HL-60 (cell line): ENCODE data around the gene BCAS3.

Experiments used
- POLR2AphosphoS5 ChIP-seq: IDR thresholded peaks from 2 replicates; pipeline ENCODE4 v1.6.1; 2012; ENCODE audit warnings: low read depth
- TF ChIP-seq, protein P1 (sequence below): IDR thresholded peaks from one replicate; pipeline ENCODE4 v1.5.1; 2011; ENCODE audit warnings: low read length, control low read depth, inconsistent platforms; ENCODE audit not compliant: insufficient read depth
- TF ChIP-seq, protein P2 (sequence below): IDR thresholded peaks from 2 replicates; pipeline ENCODE4 v1.6.1; 2012; ENCODE audit warnings: low read depth; ENCODE audit not compliant: insufficient replicate concordance

- TF ChIP-seq, protein P1, sequence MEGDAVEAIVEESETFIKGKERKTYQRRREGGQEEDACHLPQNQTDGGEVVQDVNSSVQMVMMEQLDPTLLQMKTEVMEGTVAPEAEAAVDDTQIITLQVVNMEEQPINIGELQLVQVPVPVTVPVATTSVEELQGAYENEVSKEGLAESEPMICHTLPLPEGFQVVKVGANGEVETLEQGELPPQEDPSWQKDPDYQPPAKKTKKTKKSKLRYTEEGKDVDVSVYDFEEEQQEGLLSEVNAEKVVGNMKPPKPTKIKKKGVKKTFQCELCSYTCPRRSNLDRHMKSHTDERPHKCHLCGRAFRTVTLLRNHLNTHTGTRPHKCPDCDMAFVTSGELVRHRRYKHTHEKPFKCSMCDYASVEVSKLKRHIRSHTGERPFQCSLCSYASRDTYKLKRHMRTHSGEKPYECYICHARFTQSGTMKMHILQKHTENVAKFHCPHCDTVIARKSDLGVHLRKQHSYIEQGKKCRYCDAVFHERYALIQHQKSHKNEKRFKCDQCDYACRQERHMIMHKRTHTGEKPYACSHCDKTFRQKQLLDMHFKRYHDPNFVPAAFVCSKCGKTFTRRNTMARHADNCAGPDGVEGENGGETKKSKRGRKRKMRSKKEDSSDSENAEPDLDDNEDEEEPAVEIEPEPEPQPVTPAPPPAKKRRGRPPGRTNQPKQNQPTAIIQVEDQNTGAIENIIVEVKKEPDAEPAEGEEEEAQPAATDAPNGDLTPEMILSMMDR, result no peak
- TF ChIP-seq POLR2AphosphoS5, result no peak
- TF ChIP-seq, protein P2, sequence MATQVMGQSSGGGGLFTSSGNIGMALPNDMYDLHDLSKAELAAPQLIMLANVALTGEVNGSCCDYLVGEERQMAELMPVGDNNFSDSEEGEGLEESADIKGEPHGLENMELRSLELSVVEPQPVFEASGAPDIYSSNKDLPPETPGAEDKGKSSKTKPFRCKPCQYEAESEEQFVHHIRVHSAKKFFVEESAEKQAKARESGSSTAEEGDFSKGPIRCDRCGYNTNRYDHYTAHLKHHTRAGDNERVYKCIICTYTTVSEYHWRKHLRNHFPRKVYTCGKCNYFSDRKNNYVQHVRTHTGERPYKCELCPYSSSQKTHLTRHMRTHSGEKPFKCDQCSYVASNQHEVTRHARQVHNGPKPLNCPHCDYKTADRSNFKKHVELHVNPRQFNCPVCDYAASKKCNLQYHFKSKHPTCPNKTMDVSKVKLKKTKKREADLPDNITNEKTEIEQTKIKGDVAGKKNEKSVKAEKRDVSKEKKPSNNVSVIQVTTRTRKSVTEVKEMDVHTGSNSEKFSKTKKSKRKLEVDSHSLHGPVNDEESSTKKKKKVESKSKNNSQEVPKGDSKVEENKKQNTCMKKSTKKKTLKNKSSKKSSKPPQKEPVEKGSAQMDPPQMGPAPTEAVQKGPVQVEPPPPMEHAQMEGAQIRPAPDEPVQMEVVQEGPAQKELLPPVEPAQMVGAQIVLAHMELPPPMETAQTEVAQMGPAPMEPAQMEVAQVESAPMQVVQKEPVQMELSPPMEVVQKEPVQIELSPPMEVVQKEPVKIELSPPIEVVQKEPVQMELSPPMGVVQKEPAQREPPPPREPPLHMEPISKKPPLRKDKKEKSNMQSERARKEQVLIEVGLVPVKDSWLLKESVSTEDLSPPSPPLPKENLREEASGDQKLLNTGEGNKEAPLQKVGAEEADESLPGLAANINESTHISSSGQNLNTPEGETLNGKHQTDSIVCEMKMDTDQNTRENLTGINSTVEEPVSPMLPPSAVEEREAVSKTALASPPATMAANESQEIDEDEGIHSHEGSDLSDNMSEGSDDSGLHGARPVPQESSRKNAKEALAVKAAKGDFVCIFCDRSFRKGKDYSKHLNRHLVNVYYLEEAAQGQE, result no peak
Measured at GRCh38 chr17:60908324-60908723, 230.7 kb downstream of the BCAS3 start.
